ENCODE results near the gene MRPL2.

The MRPL2 gene

GRCh38 chr6:43016943-43017334, 42.3 kb downstream of the MRPL2 start:
- DNase-seq, result no peak

- DNase-seq, result no peak
Observed at GRCh38 chr6:43016176-43016942, 42.9 kb downstream of the MRPL2 start.

- DNase-seq, result no peak
Observed at GRCh38 chr6:43014434-43014909, 44.8 kb downstream of the MRPL2 start.

GRCh38 chr6:43013843-43014433, 45.3 kb downstream of the MRPL2 start, which contains the start of the genes KLHDC3 and MEA1:
KLHDC3 (plus strand) TSS chr6:43014249; CDS start chr6:43017193, 2,944 bp downstream.
MEA1 (minus strand) TSS chr6:43013946; CDS start chr6:43013813, 133 bp downstream.
- DNase-seq, result peak; percentile 96 to 98

GRCh38 chr6:43013097-43013842, 46.0 kb downstream of the MRPL2 start:
- DNase-seq, result no peak

- no peak for DNase-seq
Observed at GRCh38 chr6:43012364-43012763, 46.9 kb downstream of the MRPL2 start.

GRCh38 chr6:43011207-43011606, 48.0 kb downstream of the MRPL2 start:
- no peak for DNase-seq

GRCh38 chr6:43009124-43009523, 50.1 kb downstream of the MRPL2 start:
- DNase-seq, result no peak

- no peak for DNase-seq
Observed at GRCh38 chr6:43007126-43007525, 52.1 kb downstream of the MRPL2 start.

GRCh38 chr6:43006251-43006650, 53.0 kb downstream of the MRPL2 start:
- DNase-seq, result no peak

GRCh38 chr6:43005844-43006243, 53.4 kb downstream of the MRPL2 start:
- DNase-seq, result no peak
